KMS-11 (cell line): ENCODE data around the gene GGACT.

Experiments
- H2AFZ ChIP-seq: fragments of 200-600 bp; sonication (generic); 2 replicates; pipeline ENCODE4 v1.6.1; 2016; ENCODE audit warnings: antibody characterized with exemption, mixed run types, low read depth
- H3K27ac ChIP-seq: fragments of 200-600 bp; sonication (generic); 2 replicates; pipeline ENCODE4 v1.6.1; 2016; ENCODE audit warnings: mild to moderate bottlenecking, mixed run types
- H3K27me3 ChIP-seq: fragments of 200-600 bp; sonication (generic); 2 replicates; pipeline ENCODE4 v1.6.1; 2017; ENCODE audit warnings: mild to moderate bottlenecking, low read depth, mixed run types, moderate library complexity; ENCODE audit not compliant: insufficient read depth
- H3K36me3 ChIP-seq: fragments of 200-600 bp; sonication (generic); 2 replicates; pipeline ENCODE4 v1.6.1; 2017; ENCODE audit warnings: mild to moderate bottlenecking, mixed run types; ENCODE audit not compliant: insufficient read depth
- H3K4me1 ChIP-seq: fragments of 200-600 bp; sonication (generic); 2 replicates; pipeline ENCODE4 v1.6.1; 2016; ENCODE audit warnings: mild to moderate bottlenecking, low read depth, mixed run types; ENCODE audit not compliant: poor library complexity, severe bottlenecking
- H3K4me2 ChIP-seq: fragments of 200-600 bp; sonication (generic); 2 replicates; pipeline ENCODE4 v1.7.0; 2016; ENCODE audit warnings: mild to moderate bottlenecking, mixed run types
- H3K4me3 ChIP-seq: fragments of 200-600 bp; sonication (generic); IDR thresholded peaks from 2 replicates; pipeline ENCODE4 v1.6.1; 2017; ENCODE audit warnings: low read depth, low read length, mixed read lengths; ENCODE audit not compliant: insufficient read depth
- H3K79me2 ChIP-seq: fragments of 200-600 bp; sonication (generic); 2 replicates; pipeline ENCODE4 v1.6.1; 2016; ENCODE audit warnings: low read depth, mixed run types; ENCODE audit not compliant: insufficient read depth
- H3K9ac ChIP-seq: fragments of 200-600 bp; sonication (generic); 2 replicates; pipeline ENCODE4 v1.6.1; 2016; ENCODE audit warnings: mild to moderate bottlenecking, mixed run types
- H4K20me1 ChIP-seq: fragments of 200-600 bp; sonication (generic); 2 replicates; pipeline ENCODE4 v1.6.1; 2016; ENCODE audit warnings: mild to moderate bottlenecking, mixed run types; ENCODE audit not compliant: insufficient read depth
- TF ChIP-seq, protein P1 (sequence below): fragments of 200-600 bp; sonication (generic); conservative IDR thresholded peaks from 2 replicates; pipeline ENCODE4 v1.6.1; 2017; ENCODE audit warnings: low read depth, mild to moderate bottlenecking, antibody characterized with exemption, low read length, moderate library complexity, mixed read lengths

Gene GGACT

DNA sequence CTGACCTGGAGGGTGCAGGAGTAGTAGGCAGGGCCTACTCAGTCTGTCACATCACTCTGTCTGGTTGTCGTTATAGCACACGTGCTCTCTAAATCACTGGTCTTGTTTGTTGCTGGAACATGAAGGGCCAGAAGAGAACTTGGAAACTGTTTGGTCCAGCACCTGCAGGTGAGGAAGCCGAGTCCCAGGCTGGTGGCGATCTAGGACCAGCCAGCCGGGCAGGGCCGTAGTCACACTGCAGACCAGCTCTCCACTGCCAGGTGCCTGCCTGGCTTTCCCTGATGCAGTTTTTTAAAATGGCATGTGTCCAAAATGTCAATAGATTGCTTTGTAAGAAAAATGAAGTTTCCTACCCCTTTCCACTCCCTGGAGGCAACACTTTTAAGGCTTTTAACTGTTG is 53.7 kb downstream of the GGACT start:
- Histone ChIP-seq H3K4me2 (no peak overlapping the region), H3K27ac (no peak overlapping the region), H3K79me2 (no peaks in the 10 kb centered on the region), H4K20me1 (no peaks in the 10 kb centered on the region), H3K9ac (no peak overlapping the region), H3K27me3 (no peaks in the 10 kb centered on the region), H3K4me1 (peaks cover 7% of the 10 kb centered on the region), H2AFZ (no peak overlapping the region), H3K4me3 (no peak overlapping the region), H3K36me3 (no peaks in the 10 kb centered on the region)
- TF ChIP-seq, protein P1, sequence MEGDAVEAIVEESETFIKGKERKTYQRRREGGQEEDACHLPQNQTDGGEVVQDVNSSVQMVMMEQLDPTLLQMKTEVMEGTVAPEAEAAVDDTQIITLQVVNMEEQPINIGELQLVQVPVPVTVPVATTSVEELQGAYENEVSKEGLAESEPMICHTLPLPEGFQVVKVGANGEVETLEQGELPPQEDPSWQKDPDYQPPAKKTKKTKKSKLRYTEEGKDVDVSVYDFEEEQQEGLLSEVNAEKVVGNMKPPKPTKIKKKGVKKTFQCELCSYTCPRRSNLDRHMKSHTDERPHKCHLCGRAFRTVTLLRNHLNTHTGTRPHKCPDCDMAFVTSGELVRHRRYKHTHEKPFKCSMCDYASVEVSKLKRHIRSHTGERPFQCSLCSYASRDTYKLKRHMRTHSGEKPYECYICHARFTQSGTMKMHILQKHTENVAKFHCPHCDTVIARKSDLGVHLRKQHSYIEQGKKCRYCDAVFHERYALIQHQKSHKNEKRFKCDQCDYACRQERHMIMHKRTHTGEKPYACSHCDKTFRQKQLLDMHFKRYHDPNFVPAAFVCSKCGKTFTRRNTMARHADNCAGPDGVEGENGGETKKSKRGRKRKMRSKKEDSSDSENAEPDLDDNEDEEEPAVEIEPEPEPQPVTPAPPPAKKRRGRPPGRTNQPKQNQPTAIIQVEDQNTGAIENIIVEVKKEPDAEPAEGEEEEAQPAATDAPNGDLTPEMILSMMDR: no peak

DNA sequence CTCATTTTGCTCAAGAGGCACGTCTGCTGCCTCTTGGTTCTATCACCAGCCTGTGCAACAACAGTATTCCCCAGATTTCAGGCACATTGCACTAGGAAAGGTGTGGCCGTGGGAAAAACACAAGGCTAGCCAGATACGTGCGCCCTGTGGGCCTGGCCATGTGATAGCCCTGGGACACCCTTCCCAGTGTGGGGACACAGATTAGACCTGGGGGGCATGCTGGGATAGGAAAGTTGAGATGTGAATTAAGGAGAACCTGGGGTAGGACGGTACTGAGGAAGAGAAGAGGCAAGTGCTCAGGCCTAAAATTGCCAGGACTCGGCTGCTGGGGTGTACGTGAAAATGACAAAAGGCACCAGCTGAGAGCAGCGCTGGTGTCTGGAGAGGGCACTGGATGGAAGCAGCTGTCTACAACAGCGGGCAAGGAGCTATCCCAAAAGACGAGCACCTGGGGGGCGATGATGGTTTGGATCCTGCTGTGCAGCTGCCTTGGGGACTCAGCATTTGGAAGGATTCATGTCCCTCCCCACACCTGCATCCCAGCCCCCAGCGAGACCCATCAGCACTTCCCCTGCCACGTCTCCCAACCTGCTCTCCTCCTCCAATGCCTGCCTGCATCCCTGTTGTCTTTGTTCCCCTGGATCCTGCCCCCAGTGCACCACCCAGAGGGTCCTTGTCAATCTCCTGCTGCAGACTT is 54.3 kb downstream of the GGACT start:
- H3K4me3 ChIP-seq: no peak overlapping the region
- no peaks in the 10 kb centered on the region for H3K36me3 ChIP-seq
- no peaks in the 10 kb centered on the region for H3K79me2 ChIP-seq
- H3K27ac ChIP-seq: no peak overlapping the region
- no peaks in the 10 kb centered on the region for H4K20me1 ChIP-seq
- H2AFZ ChIP-seq: no peak overlapping the region
- no peak overlapping the region for H3K4me2 ChIP-seq
- H3K27me3 ChIP-seq: no peaks in the 10 kb centered on the region
- H3K4me1 ChIP-seq: peaks cover 7% of the 10 kb centered on the region
- TF ChIP-seq, protein P1: no peak
- H3K9ac ChIP-seq: no peak overlapping the region

DNA sequence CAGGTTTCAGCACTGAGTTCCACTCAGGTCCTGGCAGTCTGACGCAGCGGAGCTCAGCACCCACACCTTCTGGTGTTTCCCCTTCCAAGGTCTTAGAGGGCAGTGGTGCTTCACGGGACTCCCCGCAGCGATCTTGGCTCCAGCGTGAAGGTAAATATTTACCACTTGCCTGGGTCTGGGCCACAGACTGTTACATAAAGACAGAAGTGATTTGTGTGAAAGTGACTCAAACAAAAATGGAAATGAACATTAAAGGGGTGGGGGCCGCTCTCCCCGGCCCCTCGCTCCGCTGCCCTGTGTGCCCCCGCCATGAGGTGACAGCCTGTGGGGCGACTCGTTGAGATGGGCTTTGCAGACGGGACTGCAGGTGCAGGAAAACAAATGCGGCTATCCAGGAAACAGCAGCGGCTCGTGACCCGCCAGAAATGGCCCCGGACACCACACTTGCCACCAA is 55.0 kb downstream of the GGACT start:
- Histone ChIP-seq H3K79me2 (no peaks in the 10 kb centered on the region), H3K27me3 (no peaks in the 10 kb centered on the region), H3K36me3 (no peaks in the 10 kb centered on the region), H4K20me1 (no peaks in the 10 kb centered on the region), H3K4me1 (peaks cover 4% of the 10 kb centered on the region), H3K9ac (no peak overlapping the region), H2AFZ (no peak overlapping the region), H3K4me2 (no peak overlapping the region), H3K27ac (no peak overlapping the region), H3K4me3 (no peak overlapping the region)
- TF ChIP-seq, protein P1: no peak

DNA sequence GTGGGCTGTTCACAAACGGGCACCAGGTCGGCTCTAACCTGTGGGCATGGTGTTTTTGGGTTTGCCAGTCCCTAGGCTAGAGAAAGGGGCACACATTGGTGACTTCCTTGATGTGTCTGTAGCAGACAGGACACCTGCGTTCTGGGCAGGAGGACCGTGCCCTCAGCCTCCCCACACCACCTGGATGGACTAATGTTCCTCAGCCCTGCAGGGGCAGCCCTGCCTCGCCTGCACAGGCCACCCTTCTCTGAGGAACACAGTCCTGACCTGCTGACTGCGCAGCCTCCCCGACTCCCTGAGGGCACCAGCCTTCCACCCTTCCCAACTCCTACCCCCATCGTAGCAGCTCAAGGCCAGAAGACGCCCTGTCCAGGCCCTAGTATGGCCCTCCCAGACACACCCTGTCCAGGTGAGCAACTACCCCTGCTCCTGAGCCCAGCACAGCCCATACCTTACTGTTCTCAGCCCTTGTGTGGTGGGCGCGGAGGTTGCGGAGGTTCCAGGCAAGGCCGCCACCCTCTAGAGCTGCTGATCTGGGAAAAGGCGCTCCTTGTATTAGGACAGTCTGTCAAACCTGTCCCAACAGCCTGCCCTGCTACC is 55.7 kb downstream of the GGACT start:
- TF ChIP-seq, protein P1: no peak
- Histone ChIP-seq H3K79me2 (no peaks in the 10 kb centered on the region), H3K4me1 (no peaks in the 10 kb centered on the region), H3K36me3 (no peaks in the 10 kb centered on the region), H3K4me3 (no peak overlapping the region), H3K9ac (no peak overlapping the region), H3K27ac (no peak overlapping the region), H4K20me1 (no peaks in the 10 kb centered on the region), H2AFZ (no peak overlapping the region), H3K4me2 (no peak overlapping the region), H3K27me3 (no peaks in the 10 kb centered on the region)
